Spleen (tissue), 11 donors: Measurements from ENCODE around the gene DAO. TPM values are rescaled to one million over a fixed set of nuclear protein-coding genes. Genes with fewer than 3 reads are reported as not detected.
"Not testable (repeated sequence)": the region's sequence is repeated elsewhere in the genome, so short reads cannot be mapped to it uniquely, and the experiment has no call there.

ENCODE experiments used
- DNase-seq: peaks from one replicate; pipeline ENCODE4 v3.0.0-alpha.2; 2020
- H3K27ac ChIP-seq, 8 donors: fragments of 200-600 bp; sonication (generic) in 7 of 8; 1 replicate in 4 of 8; 2 replicates in 4 of 8; pipeline versions ENCODE4 v1.5.0 to v1.8.0; 2016 to 2021; ENCODE audit warnings: inconsistent platforms in 4 of 8, mild to moderate bottlenecking in 4 of 8, moderate library complexity in 1 of 8
- H3K27me3 ChIP-seq, 7 donors: fragments of 200-600 bp; sonication (generic) in 6 of 7; replicated peaks in 1 of 7; 1 replicate in 4 of 7; 2 replicates in 3 of 7; pipeline versions ENCODE4 v1.5.0 to v1.8.0; 2016 to 2021; ENCODE audit warnings: inconsistent platforms in 3 of 7, mild to moderate bottlenecking in 1 of 7
- H3K36me3 ChIP-seq, 6 donors: fragments of 200-600 bp; sonication (generic) in 5 of 6; 1 replicate in 4 of 6; 2 replicates in 2 of 6; pipeline versions ENCODE4 v1.5.0 to v1.8.0; 2016 to 2021; ENCODE audit warnings: inconsistent platforms in 2 of 6
- H3K4me1 ChIP-seq, 6 donors: fragments of 200-600 bp; sonication (generic) in 5 of 6; 1 replicate in 3 of 6; 2 replicates in 3 of 6; pipeline versions ENCODE4 v1.5.0 to v1.8.0; 2016 to 2021; ENCODE audit warnings: inconsistent platforms in 3 of 6
- H3K4me3 ChIP-seq, 8 donors: fragments of 200-600 bp; sonication (generic) in 7 of 8; 1 replicate in 4 of 8; 2 replicates in 4 of 8; pipeline versions ENCODE4 v1.5.0 to v1.8.0; 2016 to 2021; ENCODE audit warnings: inconsistent platforms in 4 of 8, mild to moderate bottlenecking in 4 of 8, moderate library complexity in 2 of 8
- H3K9me3 ChIP-seq, 8 donors: fragments of 200-600 bp; sonication (generic) in 7 of 8; 1 replicate in 4 of 8; 2 replicates in 4 of 8; pipeline versions ENCODE4 v1.5.0 to v1.8.0; 2016 to 2021; ENCODE audit warnings: inconsistent platforms in 4 of 8
- CTCF ChIP-seq, 11 experiments: fragments of 200-600 bp in 7 of 11; fragments of 450-650 bp in 4 of 11; sonication (generic) in 4 of 11; IDR thresholded peaks in 8 of 11; conservative IDR thresholded peaks in 3 of 11; 1 replicate in 7 of 11; 2 replicates in 4 of 11; pipeline versions ENCODE4 v1.4.0 to v1.8.0; 2016 to 2021; ENCODE audit warnings: antibody characterized with exemption in 11 of 11, inconsistent platforms in 4 of 11, mild to moderate bottlenecking in 1 of 11
- POLR2A ChIP-seq, 3 donors: fragments of 450-650 bp; IDR thresholded peaks; one replicate each; pipeline ENCODE4 v1.5.1; 2017; ENCODE audit warnings: antibody characterized with exemption in 3 of 3, mild to moderate bottlenecking in 1 of 3
- POLR2AphosphoS5 ChIP-seq, 3 donors: sonication (generic); formaldehyde crosslinking; IDR thresholded peaks; one replicate each; pipeline ENCODE4 v1.5.1; 2017; ENCODE audit warnings: antibody characterized with exemption in 3 of 3
- WGBS, 5 donors: extraction: QIAGEN DNeasy Blood & Tissue Kit in 3 of 5; methylation state at CpG; one replicate each; pipeline versions ENCODE4 v1.1.5 to v1.1.7; 2013 to 2018; 5-methylcytosine and 5-hydroxymethylcytosine counted together
- intact Hi-C: fragments of 100-400 bp; cut with DNase I; formaldehyde crosslinking; loops from one replicate; pipeline ENCODE4 v1.15.0; 2023; ENCODE audit warnings: low total_unique reads
- polyA plus RNA-seq, 3 donors: library from polyadenylated mRNA; stranded (reverse); fragments of 200-250 nt; gene quantifications; one replicate each; pipeline ENCODE4 v1.2.1, GENCODE V29; 2013
- total RNA-seq, 7 donors: library from RNA; depleted of rRNA in 3 of 7; stranded (reverse); fragments of >200 nt in 3 of 7; fragmentation: NEBNext Ultra II Directional in 4 of 7; extraction: Animal tissue kit (Norgen Biotek cat#: 25700) in 4 of 7; gene quantifications; one replicate each; pipeline versions ENCODE4 v1.1.0 to v1.2.1, GENCODE V29; 2016 to 2021
- donor health status: healthy with polysubstance abuse.
- donor health status: DM: no; HTN: no; CAD: no; lungs with moderate emphysema.
- donor health status: DM: no; HTN: no; CAD: no.
- donor health status: Bipolar disorder and iron deficiency.
- donor health status: healthy.
- donor health status: DM: no; HTN: no; CAD: no.
- donor health status: DM: yes; HTN: yes; CAD: no.

Gene DAO
- total and polyA plus RNA-seq, 10 donors: 0.42 TPM; not detected in 9

- Histone ChIP-seq H3K27me3 (no peaks in the 10 kb centered on the region), H3K4me1 (peaks cover 4 to 30% (median 22%) of the 10 kb centered on the region in 6 donors), H3K4me3 (no peak overlapping the region), H3K36me3 (no peaks in the 10 kb centered on the region), H3K27ac (no peak overlapping the region), H3K9me3 (peaks cover 0 to 4% (median 0%) of the 10 kb centered on the region in 8 donors)
- DNase-seq: peak; percentile 37
- intact Hi-C loops: no loop called here
- TF ChIP-seq CTCF (IDR thresholded peaks at IDR 0.05 in 8 of 11, conservative IDR thresholded peaks at IDR 0.05 in 3 of 11) (no peak), POLR2AphosphoS5 (IDR thresholded peaks at IDR 0.05) (no peak), POLR2A (IDR thresholded peaks at IDR 0.05) (no peak)
- WGBS, 5 donors: 80 to 99% (median 97%) methylated on average over 4 of the region's 4 CpGs
Observed at GRCh38 chr12:108865169-108865568, 14.7 kb upstream of the DAO start.

GRCh38 chr12:108866083-108866482 lies 13.8 kb upstream of the DAO start:
- H3K4me3 ChIP-seq, H3K9me3 ChIP-seq, H3K36me3 ChIP-seq, H3K27ac ChIP-seq, intact Hi-C loops, H3K27me3 ChIP-seq: not testable (repeated sequence)
- peaks cover 4 to 21% (median 14%) of the 10 kb centered on the region in 6 donors for H3K4me1 ChIP-seq
- DNase-seq: peak; percentile 17
- 85 to 95% (median 88%) methylated on average over 10 of the region's 10 CpGs for WGBS, 5 donors

- no peak overlapping the region for H3K27ac ChIP-seq
- H3K4me3 ChIP-seq: no peak overlapping the region
- intact Hi-C loops: no loop called here
- peaks cover 0 to 4% (median 0%) of the 10 kb centered on the region in 8 donors for H3K9me3 ChIP-seq
- WGBS, 5 donors: 72 to 91% (median 84%) methylated on average over 4 of the region's 4 CpGs
- no peaks in the 10 kb centered on the region for H3K36me3 ChIP-seq
- no peaks in the 10 kb centered on the region for H3K27me3 ChIP-seq
- no peak for DNase-seq
- TF ChIP-seq POLR2A (IDR thresholded peaks at IDR 0.05) (no peak), POLR2AphosphoS5 (IDR thresholded peaks at IDR 0.05) (no peak), CTCF (IDR thresholded peaks at IDR 0.05 in 8 of 11, conservative IDR thresholded peaks at IDR 0.05 in 3 of 11) (no peak)
- no peaks in the 10 kb centered on the region for H3K4me1 ChIP-seq
Observed at GRCh38 chr12:108868781-108869180, 11.1 kb upstream of the DAO start.

- intact Hi-C loops: no loop called here
- H3K36me3 ChIP-seq: no peaks in the 10 kb centered on the region
- no peak for DNase-seq
- no peaks in the 10 kb centered on the region for H3K4me1 ChIP-seq
- no peaks in the 10 kb centered on the region for H3K27me3 ChIP-seq
- 41 to 77% (median 57%) methylated on average over 1 of the region's 1 CpG for WGBS, 5 donors
- no peak overlapping the region for H3K27ac ChIP-seq
- TF ChIP-seq CTCF (IDR thresholded peaks at IDR 0.05 in 8 of 11, conservative IDR thresholded peaks at IDR 0.05 in 3 of 11) (no peak), POLR2AphosphoS5 (IDR thresholded peaks at IDR 0.05) (no peak), POLR2A (IDR thresholded peaks at IDR 0.05) (no peak)
- peaks cover 0 to 4% (median 0%) of the 10 kb centered on the region in 8 donors for H3K9me3 ChIP-seq
- H3K4me3 ChIP-seq: no peak overlapping the region
Observed at GRCh38 chr12:108875280-108875679, 4.6 kb upstream of the DAO start.
